Measurements from ENCODE around the gene RPS6KB2. TPM values are rescaled to one million over a fixed set of nuclear protein-coding genes. Genes with fewer than 3 reads are reported as not detected.

Gene RPS6KB2
- total and polyA plus RNA-seq, 2 donors (not counting 1 experiment from before 2014, with no cell fraction given), result 81.8 to 131 TPM

DNA sequence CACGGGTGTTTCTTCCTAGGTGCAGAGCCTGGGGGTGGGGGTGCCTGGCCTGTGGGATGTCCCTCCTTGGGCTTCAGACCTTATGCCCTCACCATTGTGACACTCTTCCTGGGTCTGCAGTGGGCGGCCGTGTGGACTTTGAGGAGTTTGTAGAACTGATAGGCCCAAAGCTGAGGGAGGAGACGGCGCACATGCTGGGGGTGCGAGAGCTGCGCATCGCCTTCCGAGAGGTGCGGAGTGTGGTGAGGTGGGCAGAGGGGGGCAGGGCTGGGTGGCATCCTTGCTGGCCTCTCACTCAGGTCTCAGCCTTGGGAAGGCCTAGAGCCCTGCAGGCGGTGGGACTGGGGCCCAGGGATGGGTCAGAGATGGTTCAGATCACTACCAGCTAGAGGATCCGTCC, 29.2 kb downstream of the RPS6KB2 start:
- H3K9me3 Mint-ChIP-seq (ENCODE audit: insufficient read depth), result no peaks in the 10 kb centered on the region
- H3K27ac ChIP-seq (ENCODE audit: low read length in 2 of 2), result peak overlapping the region in 1 of 2 donors; percentile 24
- H3K36me3 ChIP-seq (replicated peaks in 1 of 2; ENCODE audit: control extremely low read depth in 1 of 2, control insufficient read depth in 1 of 2, extremely low read depth in 1 of 2, insufficient read depth in 2 of 2, low read length in 1 of 2), result no peaks in the 10 kb centered on the region
- no peak for ATAC-seq (ENCODE audit: low read depth)
- no peak overlapping the region for H3K4me3 ChIP-seq (ENCODE audit: control extremely low read depth in 1 of 5, extremely low read depth in 1 of 5, insufficient read depth in 1 of 5, low read depth in 2 of 5, low read length in 4 of 5)
- H3K27ac Mint-ChIP-seq, result peak overlapping the region; percentile 92
- no peak overlapping the region for H3K9ac ChIP-seq (ENCODE audit: low read length)
- H3K9me3 ChIP-seq (ENCODE audit: control extremely low read depth in 1 of 3, control insufficient read depth in 2 of 3, insufficient read depth in 1 of 3, low read length in 2 of 3), result peaks cover 0 to 3% (median 0%) of the 10 kb centered on the region in 3 donors
- H3K4me1 Mint-ChIP-seq, result peaks cover 42% of the 10 kb centered on the region
- 95% methylated on average over 11 of the region's 12 CpGs for WGBS (ENCODE audit: insufficient coverage)
- H3K27me3 Mint-ChIP-seq, result no peaks in the 10 kb centered on the region
- H4K20me1 ChIP-seq (ENCODE audit: control insufficient read depth, insufficient read depth, low read length, poor library complexity, severe bottlenecking), result no peaks in the 10 kb centered on the region
- no peaks in the 10 kb centered on the region for H3K27me3 ChIP-seq (replicated peaks in 1 of 4; ENCODE audit: control extremely low read depth in 1 of 4, control insufficient read depth in 3 of 4, insufficient read depth in 4 of 4, low read length in 3 of 4)
- POLR2A ChIA-PET, result interaction anchor here (2.6 to 6.0 kb wide), 4 partner anchors 10 to 38 kb away, joined by 10 to 110 read pairs (median 62); partner anchors contain the start of genes CORO1B and PTPRCAP
- DNase-seq, result no peak
- intact Hi-C loops (cut with micrococcal nuclease), result no loop called here
- H2AFZ ChIP-seq (ENCODE audit: insufficient read depth, low read depth, low read length, poor library complexity, severe bottlenecking), result no peak overlapping the region
- peaks cover 51 to 86% of the 10 kb centered on the region in 2 donors for H3K4me1 ChIP-seq (ENCODE audit: control insufficient read depth in 2 of 2, insufficient read depth in 2 of 2, low read length in 2 of 2)
- TF ChIP-seq, protein P1, sequence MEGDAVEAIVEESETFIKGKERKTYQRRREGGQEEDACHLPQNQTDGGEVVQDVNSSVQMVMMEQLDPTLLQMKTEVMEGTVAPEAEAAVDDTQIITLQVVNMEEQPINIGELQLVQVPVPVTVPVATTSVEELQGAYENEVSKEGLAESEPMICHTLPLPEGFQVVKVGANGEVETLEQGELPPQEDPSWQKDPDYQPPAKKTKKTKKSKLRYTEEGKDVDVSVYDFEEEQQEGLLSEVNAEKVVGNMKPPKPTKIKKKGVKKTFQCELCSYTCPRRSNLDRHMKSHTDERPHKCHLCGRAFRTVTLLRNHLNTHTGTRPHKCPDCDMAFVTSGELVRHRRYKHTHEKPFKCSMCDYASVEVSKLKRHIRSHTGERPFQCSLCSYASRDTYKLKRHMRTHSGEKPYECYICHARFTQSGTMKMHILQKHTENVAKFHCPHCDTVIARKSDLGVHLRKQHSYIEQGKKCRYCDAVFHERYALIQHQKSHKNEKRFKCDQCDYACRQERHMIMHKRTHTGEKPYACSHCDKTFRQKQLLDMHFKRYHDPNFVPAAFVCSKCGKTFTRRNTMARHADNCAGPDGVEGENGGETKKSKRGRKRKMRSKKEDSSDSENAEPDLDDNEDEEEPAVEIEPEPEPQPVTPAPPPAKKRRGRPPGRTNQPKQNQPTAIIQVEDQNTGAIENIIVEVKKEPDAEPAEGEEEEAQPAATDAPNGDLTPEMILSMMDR (IDR thresholded peaks at IDR 0.05), result no peak
- no peak for TF ChIP-seq EZH2 (IDR thresholded peaks at IDR 0.05; ENCODE audit: borderline replicate concordance, insufficient read depth, low read depth, low read length, poor library complexity, severe bottlenecking)
- peak overlapping the region; percentile 32 for H3K4me3 Mint-ChIP-seq
- H3K79me2 ChIP-seq (ENCODE audit: control insufficient read depth, insufficient read depth, low read length), result peaks cover 52% of the 10 kb centered on the region
- H3K4me2 ChIP-seq (replicated peaks; ENCODE audit: low read depth, low read length, poor library complexity, severe bottlenecking), result no peak overlapping the region
- CTCF ChIA-PET, result interaction anchor here (1.4 to 5.2 kb wide), 3 partner anchors 10 to 38 kb away, joined by 4 to 43 read pairs (median 42); partner anchors contain the start of gene PTPRCAP

DNA sequence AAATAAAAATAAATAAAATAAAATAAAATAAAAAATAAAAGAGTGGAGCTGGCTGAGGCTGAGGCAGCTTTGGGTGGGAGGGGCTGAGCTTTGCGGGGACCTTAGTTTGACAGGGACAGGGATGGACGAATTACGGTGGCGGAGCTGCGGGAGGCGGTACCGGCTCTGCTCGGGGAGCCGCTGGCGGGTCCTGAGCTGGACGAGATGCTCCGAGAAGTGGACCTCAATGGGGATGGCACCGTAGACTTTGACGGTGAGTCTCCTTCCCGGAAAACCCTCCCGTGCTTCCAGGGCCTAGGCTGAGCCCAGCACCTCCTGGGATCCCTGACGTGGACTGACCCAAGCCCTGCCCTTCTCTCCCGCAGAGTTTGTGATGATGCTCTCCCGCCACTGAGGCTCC, 30.0 kb downstream of the RPS6KB2 start:
- peaks cover 53% of the 10 kb centered on the region for H3K79me2 ChIP-seq (ENCODE audit: control insufficient read depth, insufficient read depth, low read length)
- no peaks in the 10 kb centered on the region for H3K36me3 ChIP-seq (replicated peaks in 1 of 2; ENCODE audit: control extremely low read depth in 1 of 2, control insufficient read depth in 1 of 2, extremely low read depth in 1 of 2, insufficient read depth in 2 of 2, low read length in 1 of 2)
- peak overlapping the region; percentile 85 to 88 for H3K27ac ChIP-seq (ENCODE audit: low read length in 2 of 2)
- H3K4me2 ChIP-seq (replicated peaks; ENCODE audit: low read depth, low read length, poor library complexity, severe bottlenecking), result peak overlapping the region; percentile 67
- no peak overlapping the region for H3K9ac ChIP-seq (ENCODE audit: low read length)
- H3K9me3 ChIP-seq (ENCODE audit: control extremely low read depth in 1 of 3, control insufficient read depth in 2 of 3, insufficient read depth in 1 of 3, low read length in 2 of 3), result peaks cover 0 to 3% (median 0%) of the 10 kb centered on the region in 3 donors
- intact Hi-C loops (cut with micrococcal nuclease), result no loop called here
- ATAC-seq (ENCODE audit: low read depth) (no peak), DNase-seq (no peak)
- ChIA-PET CTCF (interaction anchor here (1.0 to 5.2 kb wide), 6 partner anchors 11 to 57 kb away, joined by 3 to 43 read pairs (median 20); partner anchors contain the start of genes PPP1CA, PTPRCAP and TMEM134), POLR2A (interaction anchor here (1.3 to 6.0 kb wide), 8 partner anchors 10 to 51 kb away, joined by 4 to 110 read pairs (median 13); partner anchors contain the start of genes CORO1B, PTPRCAP and TMEM134)
- no peak overlapping the region for H3K4me3 Mint-ChIP-seq
- no peak overlapping the region for H3K4me3 ChIP-seq (ENCODE audit: control extremely low read depth in 1 of 5, extremely low read depth in 1 of 5, insufficient read depth in 1 of 5, low read depth in 2 of 5, low read length in 4 of 5)
- H3K4me1 ChIP-seq (ENCODE audit: control insufficient read depth in 2 of 2, insufficient read depth in 2 of 2, low read length in 2 of 2), result peaks cover 54 to 93% of the 10 kb centered on the region in 2 donors
- no peaks in the 10 kb centered on the region for H3K9me3 Mint-ChIP-seq (ENCODE audit: insufficient read depth)
- H3K27ac Mint-ChIP-seq, result peak overlapping the region; percentile 75
- H3K27me3 Mint-ChIP-seq, result no peaks in the 10 kb centered on the region
- no peak overlapping the region for H2AFZ ChIP-seq (ENCODE audit: insufficient read depth, low read depth, low read length, poor library complexity, severe bottlenecking)
- no peaks in the 10 kb centered on the region for H3K27me3 ChIP-seq (replicated peaks in 1 of 4; ENCODE audit: control extremely low read depth in 1 of 4, control insufficient read depth in 3 of 4, insufficient read depth in 4 of 4, low read length in 3 of 4)
- 98% methylated on average over 19 of the region's 19 CpGs for WGBS (ENCODE audit: insufficient coverage)
- peaks cover 46% of the 10 kb centered on the region for H3K4me1 Mint-ChIP-seq
- TF ChIP-seq, protein P1 (IDR thresholded peaks at IDR 0.05), result no peak
- no peak for TF ChIP-seq EZH2 (IDR thresholded peaks at IDR 0.05; ENCODE audit: borderline replicate concordance, insufficient read depth, low read depth, low read length, poor library complexity, severe bottlenecking)
- no peaks in the 10 kb centered on the region for H4K20me1 ChIP-seq (ENCODE audit: control insufficient read depth, insufficient read depth, low read length, poor library complexity, severe bottlenecking)
